H1 (cell line): ENCODE measurements around the gene ARHGAP6. TPM values are rescaled to one million over a fixed set of nuclear protein-coding genes. Genes with fewer than 3 reads are reported as not detected.

Experiments used
- CHD7 ChIP-seq: fragments of 300-600 bp; sonication (generic); IDR thresholded peaks from 2 replicates; pipeline ENCODE4 v1.7.1; 2012; ENCODE audit warnings: low read length, moderate library complexity, mild to moderate bottlenecking, inconsistent platforms; ENCODE audit not compliant: insufficient replicate concordance
- RFX5 ChIP-seq: IDR thresholded peaks from 2 replicates; pipeline ENCODE4 v1.6.1; 2011; ENCODE audit warnings: low read depth, low read length, improper control_type of control experiment, borderline replicate concordance
- YY1 ChIP-seq: IDR thresholded peaks from 2 replicates; pipeline ENCODE4 v1.6.1; 2011; ENCODE audit warnings: low read depth, mild to moderate bottlenecking, low read length
- polyA plus RNA-seq, 7 experiments: library from polyadenylated mRNA; depleted of rRNA in 3 of 7; stranded (reverse) in 5 of 7; unstranded in 2 of 7; fragments of >200 nt in 5 of 7; fragments of 200-250 nt in 2 of 7; gene quantifications; 1 replicate in 5 of 7; 2 replicates in 1 of 7; 4 replicates in 1 of 7; pipeline versions ENCODE4 v1.2.1 to v1.2.3, GENCODE V29; 2011 to 2013; ENCODE audit warnings: missing spikeins in 2 of 7, mixed read lengths in 2 of 7
- total RNA-seq: library from RNA; stranded (reverse); fragmentation: NEBNext Ultra II Directional; extraction: Animal tissue kit (Norgen Biotek cat#: 25700); gene quantifications from 2 replicates; pipeline ENCODE4 v1.2.1, GENCODE V29; 2021
- TF ChIP-seq, protein P1 (sequence below): IDR thresholded peaks from 2 replicates; pipeline ENCODE4 v1.6.1; 2012; ENCODE audit warnings: inconsistent platforms
- TF ChIP-seq, protein P2 (sequence below): IDR thresholded peaks from 2 replicates; pipeline ENCODE4 v1.6.1; 2011; ENCODE audit warnings: low read depth, mild to moderate bottlenecking, low read length; ENCODE audit not compliant: insufficient read depth

Gene ARHGAP6
- total and polyA plus RNA-seq, 2 of the 8 experiments (the other 6 are each of a cell fraction or from before 2014, with no cell fraction given) = 0.35 to 0.82 TPM

DNA sequence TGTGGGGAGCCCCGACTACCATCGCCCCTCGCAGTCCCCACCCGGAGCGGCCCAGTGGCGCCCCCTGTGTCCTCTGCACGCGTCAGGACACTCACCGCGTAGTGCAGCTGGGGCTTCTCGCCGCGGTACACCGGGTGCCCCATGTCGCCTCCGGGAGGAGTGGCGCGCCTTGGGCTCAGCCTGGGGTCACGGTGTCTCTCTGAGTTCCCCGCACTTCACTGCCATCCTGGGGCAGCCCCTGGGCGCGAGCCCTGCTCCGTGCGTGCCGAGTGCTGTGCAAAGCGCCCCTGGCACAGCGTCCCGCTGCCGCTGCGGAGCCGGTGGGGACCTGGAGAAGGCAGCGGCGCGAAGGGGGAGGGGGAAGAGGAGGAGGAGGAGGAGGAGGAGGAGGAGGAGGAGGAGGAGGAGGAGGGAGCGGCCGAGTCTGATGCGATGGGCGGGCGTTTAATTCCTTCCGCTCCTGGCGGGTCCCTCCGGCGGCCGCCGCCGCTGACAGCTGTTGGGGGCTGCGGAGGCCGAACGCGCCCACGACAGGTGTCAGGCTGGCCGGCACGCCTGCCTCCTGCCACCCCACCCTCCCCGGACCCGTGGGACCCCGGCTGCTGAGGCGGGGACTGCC, 238.2 kb downstream of the ARHGAP6 start (continued):
- TF ChIP-seq CHD7 = no peak
- TF ChIP-seq YY1 = no peak
- TF ChIP-seq, protein P1, sequence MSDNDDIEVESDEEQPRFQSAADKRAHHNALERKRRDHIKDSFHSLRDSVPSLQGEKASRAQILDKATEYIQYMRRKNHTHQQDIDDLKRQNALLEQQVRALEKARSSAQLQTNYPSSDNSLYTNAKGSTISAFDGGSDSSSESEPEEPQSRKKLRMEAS = peak; percentile 23; the same call in 1 of the 2 replicates
- TF ChIP-seq, protein P2, sequence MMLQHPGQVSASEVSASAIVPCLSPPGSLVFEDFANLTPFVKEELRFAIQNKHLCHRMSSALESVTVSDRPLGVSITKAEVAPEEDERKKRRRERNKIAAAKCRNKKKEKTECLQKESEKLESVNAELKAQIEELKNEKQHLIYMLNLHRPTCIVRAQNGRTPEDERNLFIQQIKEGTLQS = no peak
- no peak for TF ChIP-seq RFX5
